Superior temporal gyrus (tissue), 1 donor: ENCODE data around the gene MOCS2.

Experiments used
- DNase-seq: peaks from one replicate; pipeline ENCODE4 v3.0.0-alpha.2; 2016; ENCODE audit errors: extremely low spot score

MOCS2 gene

DNA sequence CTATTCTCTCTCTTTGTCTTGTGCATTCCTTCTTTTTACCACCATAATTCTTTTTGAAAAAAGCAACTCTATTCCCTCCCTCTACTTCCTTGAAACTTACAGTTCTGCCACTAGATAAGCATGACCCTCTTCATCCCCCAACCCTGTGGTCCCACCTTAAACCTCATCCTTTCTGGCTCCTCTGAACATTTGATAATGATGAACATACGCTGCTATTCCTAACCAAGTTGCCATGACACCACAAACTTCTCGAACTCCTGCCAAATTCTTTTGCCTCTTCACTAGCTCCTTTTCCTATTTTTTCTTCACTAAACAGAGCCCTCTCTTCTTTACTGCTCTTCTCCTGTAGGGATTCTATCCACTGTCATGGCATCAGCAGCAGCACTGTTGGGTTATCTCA is 57.1 kb downstream of the MOCS2 start:
- DNase-seq = no peak

DNA sequence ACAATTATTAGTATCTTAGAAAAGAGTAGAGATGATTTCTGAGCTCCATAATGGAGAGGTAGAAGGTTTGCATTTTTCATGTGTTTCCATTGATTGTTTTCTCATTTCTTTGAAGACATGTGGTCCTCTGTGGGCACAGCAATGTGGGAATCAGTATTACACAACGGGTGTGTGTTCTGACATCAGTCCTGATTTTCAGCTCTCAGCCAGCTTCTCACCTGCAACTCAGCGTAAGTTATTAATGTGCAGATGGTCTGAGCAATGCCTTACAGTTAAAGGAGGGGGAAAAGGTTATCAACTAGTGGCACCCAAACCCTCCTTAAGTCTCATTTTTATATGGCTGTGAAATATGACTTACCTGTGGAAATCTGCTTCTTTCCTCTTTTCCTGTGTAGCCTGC is 61.3 kb downstream of the MOCS2 start:
- no peak for DNase-seq
